Fibroblast of lung (primary cell): ENCODE data around the gene CRCP. TPM values are rescaled to one million over a fixed set of nuclear protein-coding genes. Genes with fewer than 3 reads are reported as not detected.

Source experiments
- DNase-seq, 2 donors: peaks; one replicate each; pipeline versions ENCODE4 v3.0.0 to v3.0.0-alpha.2; 2010; ENCODE audit warnings: low read depth in 2 of 2
- H2AFZ ChIP-seq: 2 replicates; pipeline ENCODE4 v1.5.1; 2012; ENCODE audit warnings: low read length, control low read depth, inconsistent platforms
- H3K27ac ChIP-seq: 2 replicates; pipeline ENCODE4 v1.5.1; 2011; ENCODE audit warnings: low read length, control low read depth; ENCODE audit not compliant: insufficient read depth
- H3K27me3 ChIP-seq: 2 replicates; pipeline ENCODE4 v1.5.1; 2011; ENCODE audit warnings: mild to moderate bottlenecking, low read length; ENCODE audit not compliant: control insufficient read depth, insufficient read depth
- H3K36me3 ChIP-seq: 2 replicates; pipeline ENCODE4 v1.5.1; 2011; ENCODE audit warnings: low read length; ENCODE audit not compliant: control insufficient read depth, insufficient read depth
- H3K4me1 ChIP-seq: 2 replicates; pipeline ENCODE4 v1.5.1; 2011; ENCODE audit warnings: low read length; ENCODE audit not compliant: control insufficient read depth, insufficient read depth; ENCODE audit errors: extremely low read depth
- H3K4me2 ChIP-seq: 2 replicates; pipeline ENCODE4 v1.5.1; 2011; ENCODE audit warnings: low read length, control low read depth; ENCODE audit not compliant: insufficient read depth; ENCODE audit errors: extremely low read depth
- H3K4me3 ChIP-seq, 4 experiments: fragments of 200-600 bp in 1 of 4; sonication (generic) in 1 of 4; replicated peaks in 1 of 4; 2 replicates each; pipeline ENCODE4 v1.5.1; 2011 to 2016; ENCODE audit warnings: low read length in 4 of 4, low read depth in 3 of 4, mild to moderate bottlenecking in 3 of 4, control low read depth in 2 of 4, inconsistent platforms in 1 of 4, mixed read lengths in 1 of 4; ENCODE audit not compliant: insufficient read depth in 1 of 4; ENCODE audit errors: control extremely low read depth in 1 of 4
- H3K79me2 ChIP-seq: 2 replicates; pipeline ENCODE4 v1.5.1; 2012; ENCODE audit warnings: mild to moderate bottlenecking, low read length, inconsistent platforms; ENCODE audit not compliant: control insufficient read depth, insufficient read depth
- H3K9ac ChIP-seq: 2 replicates; pipeline ENCODE4 v1.5.1; 2011; ENCODE audit warnings: mild to moderate bottlenecking, low read length, control low read depth; ENCODE audit not compliant: insufficient read depth
- H3K9me3 ChIP-seq: 2 replicates; pipeline ENCODE4 v1.5.1; 2012; ENCODE audit warnings: low read depth, low read length; ENCODE audit not compliant: control insufficient read depth, insufficient read depth
- H4K20me1 ChIP-seq: 2 replicates; pipeline ENCODE4 v1.5.1; 2011; ENCODE audit warnings: low read length; ENCODE audit not compliant: control insufficient read depth, insufficient read depth; ENCODE audit errors: extremely low read depth
- EZH2 ChIP-seq: IDR thresholded peaks from 2 replicates; pipeline ENCODE4 v1.5.1; 2012; ENCODE audit warnings: low read length, control low read depth, mild to moderate bottlenecking; ENCODE audit errors: missing control alignments
- polyA plus RNA-seq, 2 donors: library from polyadenylated mRNA; depleted of rRNA in 1 of 2; stranded (reverse) in 1 of 2; unstranded in 1 of 2; fragments of >200 nt; gene quantifications; 2 replicates each; pipeline ENCODE4 v1.2.1, GENCODE V29; 2011 to 2012; ENCODE audit warnings: missing spikeins in 1 of 2
- total RNA-seq: library from RNA; depleted of rRNA; stranded (reverse); fragments of >200 nt; gene quantifications from 2 replicates; pipeline ENCODE4 v1.2.1, GENCODE V29; 2014
- TF ChIP-seq, protein P1 (sequence below), 2 donors: IDR thresholded peaks in 1 of 2; conservative IDR thresholded peaks in 1 of 2; 1 replicate in 1 of 2; 2 replicates in 1 of 2; pipeline ENCODE4 v1.5.1; 2011 to 2012; ENCODE audit warnings: low read length in 2 of 2, control low read depth in 1 of 2, inconsistent platforms in 1 of 2, low read depth in 1 of 2, mild to moderate bottlenecking in 1 of 2

The CRCP gene
- total and polyA plus RNA-seq, 2 donors (not counting 1 experiment from before 2014, with no cell fraction given), result 34.9 to 38.3 TPM

DNA sequence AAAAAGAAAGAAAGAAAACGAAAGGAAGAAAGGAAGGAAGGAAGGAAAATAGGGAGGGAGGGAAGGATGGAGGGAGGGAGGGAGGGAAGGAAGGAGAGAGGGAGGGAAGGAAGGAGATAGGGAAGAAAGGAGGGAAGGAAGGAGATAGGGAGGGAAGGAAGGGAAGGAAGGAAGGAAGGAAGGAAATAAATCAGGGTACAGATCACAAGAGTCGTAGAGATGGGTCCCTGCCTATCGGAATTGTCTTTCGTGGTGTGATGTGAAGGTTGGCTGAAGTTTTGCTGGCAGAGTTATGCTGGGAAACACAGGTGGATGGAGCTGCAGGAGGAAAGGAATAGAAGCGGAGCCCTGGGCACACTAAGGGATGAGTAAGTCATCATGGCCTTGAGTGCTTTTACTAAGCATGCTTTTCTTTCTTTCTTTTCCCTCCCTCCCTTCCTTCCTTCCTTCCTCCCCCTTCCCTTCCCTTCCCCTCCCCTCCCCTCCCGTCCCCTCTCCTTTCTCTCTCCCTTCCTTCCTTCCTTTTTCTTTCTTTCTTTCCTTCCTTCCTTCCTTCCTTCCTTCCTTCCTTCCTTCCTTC is 78.6 kb downstream of the CRCP start:
- Histone ChIP-seq H3K27ac (no peak overlapping the region), H2AFZ (no peak overlapping the region), H3K36me3 (no peaks in the 10 kb centered on the region), H3K9ac (no peak overlapping the region), H3K4me2 (no peak overlapping the region), H3K9me3 (no peaks in the 10 kb centered on the region), H3K4me1 (no peaks in the 10 kb centered on the region), H4K20me1 (no peaks in the 10 kb centered on the region), H3K79me2 (no peaks in the 10 kb centered on the region), H3K4me3 (no peak overlapping the region), H3K27me3 (no peaks in the 10 kb centered on the region)
- no peak for TF ChIP-seq EZH2
- TF ChIP-seq, protein P1, sequence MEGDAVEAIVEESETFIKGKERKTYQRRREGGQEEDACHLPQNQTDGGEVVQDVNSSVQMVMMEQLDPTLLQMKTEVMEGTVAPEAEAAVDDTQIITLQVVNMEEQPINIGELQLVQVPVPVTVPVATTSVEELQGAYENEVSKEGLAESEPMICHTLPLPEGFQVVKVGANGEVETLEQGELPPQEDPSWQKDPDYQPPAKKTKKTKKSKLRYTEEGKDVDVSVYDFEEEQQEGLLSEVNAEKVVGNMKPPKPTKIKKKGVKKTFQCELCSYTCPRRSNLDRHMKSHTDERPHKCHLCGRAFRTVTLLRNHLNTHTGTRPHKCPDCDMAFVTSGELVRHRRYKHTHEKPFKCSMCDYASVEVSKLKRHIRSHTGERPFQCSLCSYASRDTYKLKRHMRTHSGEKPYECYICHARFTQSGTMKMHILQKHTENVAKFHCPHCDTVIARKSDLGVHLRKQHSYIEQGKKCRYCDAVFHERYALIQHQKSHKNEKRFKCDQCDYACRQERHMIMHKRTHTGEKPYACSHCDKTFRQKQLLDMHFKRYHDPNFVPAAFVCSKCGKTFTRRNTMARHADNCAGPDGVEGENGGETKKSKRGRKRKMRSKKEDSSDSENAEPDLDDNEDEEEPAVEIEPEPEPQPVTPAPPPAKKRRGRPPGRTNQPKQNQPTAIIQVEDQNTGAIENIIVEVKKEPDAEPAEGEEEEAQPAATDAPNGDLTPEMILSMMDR (conservative IDR thresholded peaks at IDR 0.05 in 1 of 2, IDR thresholded peaks at IDR 0.05 in 1 of 2; ENCODE audit: low read depth in 1 of 2, low read length in 2 of 2), result no peak
- DNase-seq, result no peak

DNA sequence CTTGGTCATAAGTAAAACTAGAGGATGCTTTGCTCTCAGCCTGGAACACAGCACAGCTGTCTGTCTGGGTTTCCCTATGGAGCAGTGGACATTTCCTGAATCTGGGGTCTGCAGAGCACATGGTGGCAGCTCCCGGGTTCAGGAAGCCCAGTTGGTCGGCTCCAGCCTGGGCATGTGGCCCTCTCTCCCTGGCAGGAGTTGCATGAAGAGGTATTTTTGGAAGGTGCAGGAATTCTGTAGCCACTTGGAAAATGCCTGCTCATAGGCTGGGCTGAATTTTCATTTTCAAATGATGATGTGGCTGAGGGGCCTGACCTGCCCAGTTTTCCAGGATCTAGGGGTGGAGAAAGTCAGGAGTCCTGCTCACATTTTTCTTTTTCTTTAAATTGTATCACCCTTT is 83.8 kb downstream of the CRCP start:
- Histone ChIP-seq H3K4me3 (no peak overlapping the region), H3K79me2 (no peaks in the 10 kb centered on the region), H4K20me1 (no peaks in the 10 kb centered on the region), H3K4me2 (no peak overlapping the region), H3K27ac (no peak overlapping the region), H3K27me3 (no peaks in the 10 kb centered on the region), H3K4me1 (no peaks in the 10 kb centered on the region), H3K9ac (no peak overlapping the region), H3K36me3 (no peaks in the 10 kb centered on the region), H2AFZ (no peak overlapping the region), H3K9me3 (no peaks in the 10 kb centered on the region)
- DNase-seq, result no peak
- TF ChIP-seq, protein P1 (conservative IDR thresholded peaks at IDR 0.05 in 1 of 2, IDR thresholded peaks at IDR 0.05 in 1 of 2; ENCODE audit: low read depth in 1 of 2, low read length in 2 of 2), result no peak
- no peak for TF ChIP-seq EZH2

DNA sequence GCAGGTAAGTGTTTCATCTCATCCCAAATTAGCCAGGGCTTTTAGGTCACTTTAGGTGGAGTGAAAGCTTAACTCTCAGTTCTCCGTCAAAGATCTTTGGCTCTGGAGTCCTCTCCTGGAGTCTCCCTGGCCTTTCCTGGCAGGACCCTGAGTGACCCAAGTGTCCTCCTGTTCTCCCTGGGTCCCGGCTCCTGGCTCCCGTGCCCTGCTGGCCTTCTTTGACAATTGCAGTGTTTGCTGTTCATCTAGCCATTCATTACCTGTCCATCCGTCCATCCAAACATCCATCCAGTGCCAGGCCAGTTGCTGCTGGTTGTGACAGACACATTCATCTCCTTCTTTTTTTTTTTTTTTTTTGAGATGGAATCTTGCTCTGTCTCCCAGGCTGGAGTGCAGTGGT is 84.3 kb downstream of the CRCP start:
- Histone ChIP-seq H3K4me2 (no peak overlapping the region), H3K27me3 (no peaks in the 10 kb centered on the region), H2AFZ (no peak overlapping the region), H4K20me1 (no peaks in the 10 kb centered on the region), H3K9me3 (no peaks in the 10 kb centered on the region), H3K79me2 (no peaks in the 10 kb centered on the region), H3K9ac (no peak overlapping the region), H3K4me3 (no peak overlapping the region), H3K27ac (no peak overlapping the region), H3K4me1 (no peaks in the 10 kb centered on the region), H3K36me3 (no peaks in the 10 kb centered on the region)
- DNase-seq, result no peak
- no peak for TF ChIP-seq EZH2
- TF ChIP-seq, protein P1 (conservative IDR thresholded peaks at IDR 0.05 in 1 of 2, IDR thresholded peaks at IDR 0.05 in 1 of 2; ENCODE audit: low read depth in 1 of 2, low read length in 2 of 2), result no peak
